Mammary epithelial cell (primary cell): ENCODE data around the gene CNTFR.

ENCODE experiments used
- CTCF ChIP-seq, 2 donors: IDR thresholded peaks in 1 of 2; conservative IDR thresholded peaks in 1 of 2; 2 replicates each; pipeline ENCODE4 v1.5.1; 2011 to 2012; ENCODE audit warnings: inconsistent platforms in 2 of 2, low read length in 2 of 2, mild to moderate bottlenecking in 2 of 2, control low read depth in 1 of 2, low read depth in 1 of 2; ENCODE audit not compliant: insufficient read depth in 1 of 2; ENCODE audit errors: extremely low read depth in 1 of 2
- EZH2 ChIP-seq: IDR thresholded peaks from 2 replicates; pipeline ENCODE4 v1.6.1; 2012; ENCODE audit warnings: low read length, inconsistent platforms, borderline replicate concordance

DNA sequence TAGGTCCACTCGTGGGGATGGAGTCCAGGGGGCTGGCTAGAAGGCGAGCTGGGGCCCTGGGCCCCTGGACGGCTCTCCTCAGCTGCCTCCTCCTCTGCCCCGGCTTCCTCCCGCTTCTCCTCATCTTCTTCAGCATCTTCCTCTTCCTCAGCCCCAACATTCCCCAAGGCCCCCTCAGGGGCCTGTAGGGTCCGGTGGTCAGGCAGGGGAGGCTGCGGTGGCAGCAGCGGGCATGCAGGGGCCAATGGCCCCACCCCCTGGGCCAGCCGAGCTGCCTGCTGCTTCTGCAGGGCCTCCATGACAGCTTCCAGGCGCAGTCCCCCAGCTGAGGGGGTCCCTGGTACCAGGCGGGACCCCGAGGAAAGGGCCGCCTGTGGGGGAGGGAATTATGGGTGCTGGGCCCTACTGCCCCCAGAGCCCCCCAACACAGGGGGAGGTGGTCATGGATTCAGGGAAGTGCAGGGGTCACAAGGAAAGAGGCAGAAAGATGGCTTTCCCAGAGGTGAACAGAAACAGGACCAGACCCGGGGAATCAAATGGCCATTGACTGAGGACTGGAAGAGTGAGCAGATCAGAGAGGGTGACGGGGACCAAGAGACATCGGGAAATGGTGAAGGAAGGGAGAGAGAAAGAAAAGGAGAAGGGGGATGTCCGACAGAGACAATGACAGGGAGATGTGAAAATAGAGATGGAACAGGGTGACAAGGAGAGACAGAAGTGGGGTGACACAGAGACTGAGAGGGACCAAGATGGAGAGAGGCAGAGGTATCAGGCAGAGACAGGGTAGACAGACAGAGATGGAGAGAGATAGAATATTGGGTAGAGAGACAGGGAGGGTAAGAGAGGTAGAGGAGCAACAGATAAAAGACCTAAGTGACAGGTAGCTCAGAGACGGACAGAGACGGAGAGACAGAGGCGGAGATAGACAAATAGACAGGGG lies 38.5 kb upstream of the CNTFR start:
- TF ChIP-seq CTCF (conservative IDR thresholded peaks at IDR 0.05 in 1 of 2, IDR thresholded peaks at IDR 0.05 in 1 of 2; ENCODE audit: extremely low read depth in 1 of 2, insufficient read depth in 1 of 2, low read depth in 1 of 2, low read length in 2 of 2) (no peak), EZH2 (peak; percentile 30)
